GM12864 (cell line): ENCODE data around the gene WDR75.

ENCODE experiments used
- DNase-seq: peaks from one replicate; pipeline ENCODE4 v3.0.0-alpha.2; 2011; ENCODE audit warnings: low read depth
- H3K4me3 ChIP-seq: 2 replicates; pipeline ENCODE4 v1.5.1; 2011; ENCODE audit warnings: mild to moderate bottlenecking, low read depth, low read length, control low read depth
- TF ChIP-seq, protein P1 (sequence below): IDR thresholded peaks from 2 replicates; pipeline ENCODE4 v1.5.1; 2011; ENCODE audit warnings: low read depth, mild to moderate bottlenecking, moderate library complexity, low read length, control low read depth, inconsistent platforms; ENCODE audit errors: missing control alignments

The WDR75 gene

DNA sequence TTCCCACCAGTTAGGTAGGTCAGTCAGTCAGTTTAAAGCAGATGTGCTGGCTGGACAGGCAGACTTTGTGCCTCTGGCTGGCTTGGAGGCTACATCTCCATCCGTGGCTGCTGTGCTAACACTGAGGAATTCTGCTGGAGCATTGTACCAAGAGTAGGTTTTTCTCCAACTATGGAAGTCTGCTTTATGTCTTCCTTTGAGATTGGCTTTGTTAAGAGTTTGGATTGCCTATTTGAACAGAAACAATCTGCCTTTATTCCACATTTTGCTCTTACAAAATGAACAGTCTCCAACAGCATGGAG, 46.7 kb downstream of the WDR75 start:
- DNase-seq: no peak
- H3K4me3 ChIP-seq: no peak overlapping the region
- TF ChIP-seq, protein P1, sequence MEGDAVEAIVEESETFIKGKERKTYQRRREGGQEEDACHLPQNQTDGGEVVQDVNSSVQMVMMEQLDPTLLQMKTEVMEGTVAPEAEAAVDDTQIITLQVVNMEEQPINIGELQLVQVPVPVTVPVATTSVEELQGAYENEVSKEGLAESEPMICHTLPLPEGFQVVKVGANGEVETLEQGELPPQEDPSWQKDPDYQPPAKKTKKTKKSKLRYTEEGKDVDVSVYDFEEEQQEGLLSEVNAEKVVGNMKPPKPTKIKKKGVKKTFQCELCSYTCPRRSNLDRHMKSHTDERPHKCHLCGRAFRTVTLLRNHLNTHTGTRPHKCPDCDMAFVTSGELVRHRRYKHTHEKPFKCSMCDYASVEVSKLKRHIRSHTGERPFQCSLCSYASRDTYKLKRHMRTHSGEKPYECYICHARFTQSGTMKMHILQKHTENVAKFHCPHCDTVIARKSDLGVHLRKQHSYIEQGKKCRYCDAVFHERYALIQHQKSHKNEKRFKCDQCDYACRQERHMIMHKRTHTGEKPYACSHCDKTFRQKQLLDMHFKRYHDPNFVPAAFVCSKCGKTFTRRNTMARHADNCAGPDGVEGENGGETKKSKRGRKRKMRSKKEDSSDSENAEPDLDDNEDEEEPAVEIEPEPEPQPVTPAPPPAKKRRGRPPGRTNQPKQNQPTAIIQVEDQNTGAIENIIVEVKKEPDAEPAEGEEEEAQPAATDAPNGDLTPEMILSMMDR: no peak

DNA sequence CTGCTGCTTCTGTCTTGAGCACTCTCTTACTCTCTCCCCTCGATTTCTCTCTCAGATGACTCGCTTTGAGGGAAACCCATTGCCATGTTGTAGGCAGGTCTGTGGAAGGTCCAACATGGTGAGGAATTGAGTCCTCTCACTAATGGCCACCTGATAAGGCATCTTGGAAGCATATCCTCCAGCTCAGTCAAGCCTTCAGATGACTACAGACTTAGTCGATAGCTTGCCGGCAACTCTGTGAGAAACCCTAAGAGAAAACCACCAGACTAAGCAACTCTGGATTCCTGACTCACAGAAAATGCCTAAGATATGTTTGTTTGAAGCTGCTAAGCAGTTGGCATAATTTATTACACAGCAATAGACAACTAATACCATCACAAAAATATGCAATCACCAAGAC, 51.2 kb downstream of the WDR75 start:
- H3K4me3 ChIP-seq: no peak overlapping the region
- DNase-seq: no peak
- TF ChIP-seq, protein P1: no peak

DNA sequence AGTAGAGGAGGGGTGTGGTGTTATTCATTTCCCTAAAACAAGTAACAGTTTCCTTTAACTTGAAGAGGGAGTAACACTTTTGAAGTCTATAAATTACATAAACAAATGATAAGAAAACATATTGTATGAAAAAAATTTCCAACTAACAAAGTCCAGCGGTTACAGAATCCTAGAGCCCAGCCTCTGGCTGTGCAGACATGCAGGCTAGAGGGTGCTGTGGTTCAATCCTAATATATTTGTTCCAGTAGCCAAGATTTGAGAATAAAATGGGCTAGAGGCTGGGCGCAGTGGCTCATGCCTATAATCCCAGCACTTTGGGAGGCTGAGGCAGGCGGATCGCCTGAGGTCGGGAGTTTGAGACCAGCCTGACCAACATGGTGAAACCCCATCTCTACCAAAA, 56.9 kb downstream of the WDR75 start:
- no peak overlapping the region for H3K4me3 ChIP-seq
- no peak for DNase-seq
- TF ChIP-seq, protein P1: no peak

DNA sequence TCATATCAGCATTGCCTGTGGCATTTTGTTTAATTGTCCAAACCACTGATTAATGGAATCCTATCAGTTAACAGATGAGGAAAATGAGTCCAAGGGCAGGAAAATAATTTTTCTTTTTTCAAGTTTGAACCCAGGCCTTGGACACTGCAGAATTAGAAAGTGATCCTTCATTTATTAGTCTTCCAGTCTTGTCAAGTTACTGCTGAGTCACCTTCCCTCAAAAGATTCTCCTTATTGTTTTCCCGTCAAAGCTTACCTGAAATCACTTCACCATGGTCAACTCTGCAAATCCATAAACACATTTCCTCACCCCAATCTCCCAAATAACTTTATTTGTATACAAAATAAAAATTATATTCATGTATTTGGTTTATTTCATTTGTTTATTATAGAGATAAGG, 57.9 kb downstream of the WDR75 start:
- TF ChIP-seq, protein P1: no peak
- no peak for DNase-seq
- no peak overlapping the region for H3K4me3 ChIP-seq

DNA sequence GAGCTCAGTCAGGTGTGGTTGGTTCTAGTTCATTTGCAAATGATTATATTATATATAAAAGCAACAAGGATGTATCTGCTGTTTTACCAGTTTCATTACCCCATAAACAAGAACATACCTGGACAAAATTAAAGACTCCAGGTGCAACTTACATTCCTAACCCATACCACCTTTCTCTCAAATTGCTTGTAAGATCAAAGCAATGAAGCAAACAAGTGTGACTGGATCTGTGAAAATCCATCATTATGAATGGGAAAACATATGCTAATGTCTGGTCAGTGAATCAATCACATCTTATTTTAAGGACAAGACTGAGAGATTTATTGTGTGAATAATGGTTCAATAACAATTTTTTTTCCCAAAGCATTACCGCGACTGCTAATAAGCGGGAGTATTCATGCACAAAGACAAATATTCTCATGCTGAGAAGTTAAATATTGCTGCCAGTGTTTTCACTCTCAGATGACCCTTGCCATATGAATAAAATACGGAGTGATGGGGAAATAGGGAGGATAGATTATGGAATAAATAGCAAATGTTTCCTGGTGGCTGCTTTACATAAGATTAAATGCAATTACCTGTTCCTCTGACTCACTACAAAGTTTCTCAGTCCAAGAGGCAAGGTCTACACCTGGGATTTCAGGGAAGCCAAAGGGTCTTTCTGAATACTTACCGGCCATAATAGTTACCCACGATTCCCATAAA, 59.3 kb downstream of the WDR75 start:
- TF ChIP-seq, protein P1: no peak
- H3K4me3 ChIP-seq: no peak overlapping the region
- DNase-seq: no peak

DNA sequence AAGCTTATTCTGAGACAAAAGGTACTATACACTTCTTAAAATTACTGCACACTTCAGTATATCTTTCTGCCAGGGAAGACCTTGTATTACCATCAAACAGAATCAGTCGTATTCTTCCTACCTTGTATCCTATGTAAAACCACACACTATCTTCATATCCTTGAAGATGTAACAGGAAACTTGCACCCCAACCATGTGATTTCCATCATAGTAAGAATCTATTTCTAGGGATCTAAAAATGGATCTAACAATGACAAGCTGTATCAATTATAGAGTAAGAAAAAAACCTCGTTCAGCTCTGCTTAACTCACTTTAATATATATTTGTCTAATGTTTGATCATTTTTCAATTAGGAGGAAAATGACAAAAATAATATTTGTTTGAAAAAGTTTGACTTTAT, 60.2 kb downstream of the WDR75 start:
- H3K4me3 ChIP-seq: no peak overlapping the region
- TF ChIP-seq, protein P1: no peak
- DNase-seq: no peak

DNA sequence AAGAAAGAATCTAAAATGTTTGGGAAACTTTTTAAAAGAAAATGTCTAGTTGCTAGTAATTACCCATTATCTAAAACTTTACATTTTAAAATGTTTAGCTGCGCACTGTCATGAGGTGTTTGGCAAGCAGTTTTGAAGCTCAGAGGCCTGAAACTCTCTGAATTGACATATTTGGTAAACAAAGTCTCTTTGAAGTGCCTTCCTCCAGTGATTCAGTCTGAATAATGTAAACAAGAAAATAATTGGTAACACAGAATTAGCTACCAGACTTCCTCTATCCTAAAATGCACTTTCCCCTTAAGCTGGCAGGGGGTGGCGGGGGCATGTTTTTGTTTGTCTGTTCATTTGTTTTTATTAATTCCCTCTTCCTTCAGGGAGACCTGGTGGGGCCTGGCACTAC, 61.4 kb downstream of the WDR75 start:
- TF ChIP-seq, protein P1: no peak
- DNase-seq: no peak
- no peak overlapping the region for H3K4me3 ChIP-seq
